Endothelial cell of umbilical vein (primary cell): ENCODE data around the gene OXTR. TPM values are rescaled to one million over a fixed set of nuclear protein-coding genes. Genes with fewer than 3 reads are reported as not detected.

Source experiments
- BruUV-seq: library from RNA; stranded (reverse); fragments of 400-500 nt; replicated peaks from 2 replicates; lab custom pipeline; 2021; lab: Mats Ljungman, UMichigan
- CTCF ChIA-PET: fragments of 300-600, 350-600 bp; sonication (Branson Sonifier 250); formaldehyde crosslinking; loops from one replicate; lab custom pipeline; 2021; ENCODE audit warnings: antibody characterized with exemption, inconsistent platforms; lab: Charles Lee
- POLR2A ChIA-PET: fragments of 300-600, 350-600 bp; sonication (Branson Sonifier 250); formaldehyde crosslinking; loops from one replicate; lab custom pipeline; 2021; ENCODE audit warnings: antibody characterized with exemption, inconsistent platforms; lab: Charles Lee
- DNase-seq: peaks from one replicate; pipeline ENCODE4 v3.0.0-alpha.2; 2011; ENCODE audit warnings: low read depth, low spot score
- FAIRE-seq: peaks from 2 replicates; lab custom pipeline; 2011; peaks lifted over from hg19 to GRCh38; lab: Jason Lieb, UNC
- H2AFZ ChIP-seq: 2 replicates; pipeline ENCODE4 v1.6.0; 2012; ENCODE audit warnings: low read depth, low read length, control low read depth, inconsistent platforms
- H3K27ac ChIP-seq: 2 replicates; pipeline ENCODE4 v1.5.1; 2011; ENCODE audit warnings: low read depth, mild to moderate bottlenecking, control low read depth, low read length, moderate library complexity; ENCODE audit not compliant: insufficient read depth
- H3K27me3 ChIP-seq, 2 experiments: 2 replicates each; pipeline versions ENCODE4 v1.6.0 to v1.6.1; 2011; ENCODE audit warnings: low read length in 2 of 2, mixed read lengths in 1 of 2; ENCODE audit not compliant: control insufficient read depth in 2 of 2, insufficient read depth in 2 of 2
- H3K36me3 ChIP-seq, 2 experiments: 2 replicates in 1 of 2; 3 replicates in 1 of 2; pipeline ENCODE4 v1.5.1; 2011; ENCODE audit warnings: low read length in 2 of 2, mild to moderate bottlenecking in 1 of 2, moderate library complexity in 1 of 2; ENCODE audit not compliant: control insufficient read depth in 2 of 2, insufficient read depth in 2 of 2; ENCODE audit errors: extremely low read depth in 1 of 2
- H3K4me1 ChIP-seq: 3 replicates; pipeline ENCODE4 v1.5.1; 2011; ENCODE audit warnings: mild to moderate bottlenecking, low read length; ENCODE audit not compliant: control insufficient read depth, insufficient read depth; ENCODE audit errors: extremely low read depth
- H3K4me2 ChIP-seq: 2 replicates; pipeline ENCODE4 v1.6.1; 2011; ENCODE audit warnings: low read length, control low read depth, mixed read lengths; ENCODE audit not compliant: insufficient read depth
- H3K4me3 ChIP-seq, 3 experiments: fragments of 200-600 bp in 1 of 3; sonication (generic), shearing (Covaris generic) in 1 of 3; replicated peaks in 1 of 3; 2 replicates each; pipeline ENCODE4 v1.5.1; 2011 to 2016; ENCODE audit warnings: control low read depth in 3 of 3, low read length in 3 of 3, mild to moderate bottlenecking in 2 of 3, inconsistent platforms in 1 of 3, low read depth in 1 of 3, moderate library complexity in 1 of 3; ENCODE audit not compliant: insufficient read depth in 1 of 3
- H3K79me2 ChIP-seq: 2 replicates; pipeline ENCODE4 v1.6.0; 2012; ENCODE audit warnings: low read length, inconsistent platforms; ENCODE audit not compliant: control insufficient read depth, insufficient read depth
- H3K9ac ChIP-seq: replicated peaks from 2 replicates; pipeline ENCODE3; 2011; ENCODE audit warnings: low read length, control low read depth; ENCODE audit not compliant: insufficient read depth; ENCODE audit errors: extremely low read depth
- H3K9me1 ChIP-seq: replicated peaks from 3 replicates; pipeline ENCODE4 v1.6.0; 2011; ENCODE audit warnings: mild to moderate bottlenecking, low read length; ENCODE audit not compliant: control insufficient read depth, insufficient read depth; ENCODE audit errors: extremely low read depth
- H3K9me3 ChIP-seq: replicated peaks from 2 replicates; pipeline ENCODE4 v1.5.1; 2012; ENCODE audit warnings: low read length, inconsistent platforms; ENCODE audit not compliant: control insufficient read depth, insufficient read depth
- H4K20me1 ChIP-seq: replicated peaks from 2 replicates; pipeline ENCODE3; 2011; ENCODE audit warnings: mild to moderate bottlenecking, low read length; ENCODE audit not compliant: control insufficient read depth, insufficient read depth; ENCODE audit errors: extremely low read depth
- POLR2A ChIP-seq: IDR thresholded peaks from 2 replicates; pipeline ENCODE4 v1.6.1; 2012; ENCODE audit warnings: low read depth, mild to moderate bottlenecking, control low read depth, low read length
- dilution Hi-C: fragments of 300-500 bp; cut with MboI; formaldehyde crosslinking; loops from one replicate; pipeline ENCODE4 v1.15.0; 2019; ENCODE audit warnings: low sequenced_read_pairs; ENCODE audit not compliant: extremely low pct_ligation_motif_present
- intact Hi-C: fragments of 100-400 bp; cut with micrococcal nuclease; formaldehyde crosslinking; loops from one replicate; pipeline ENCODE4 v1.10.0; 2022
- polyA plus RNA-seq, 4 experiments: library from polyadenylated mRNA; depleted of rRNA in 3 of 4; stranded (reverse) in 3 of 4; unstranded in 1 of 4; fragments of >200 nt; gene quantifications; 2 replicates each; pipeline versions ENCODE4 v1.2.1 to v1.2.3, GENCODE V29; 2011 to 2012; ENCODE audit warnings: missing spikeins in 1 of 4
- total RNA-seq: library from RNA; stranded (reverse); gene quantifications from 2 replicates; pipeline ENCODE4 v1.2.3, GENCODE V29; 2021
- TF ChIP-seq, protein P1 (sequence below), 2 donors: IDR thresholded peaks; 1 replicate in 1 of 2; 2 replicates in 1 of 2; pipeline ENCODE4 v1.5.1; 2011; ENCODE audit warnings: low read length in 2 of 2, mild to moderate bottlenecking in 2 of 2, moderate library complexity in 2 of 2, control low read depth in 1 of 2, inconsistent platforms in 1 of 2, low read depth in 1 of 2; ENCODE audit not compliant: insufficient read depth in 1 of 2; ENCODE audit errors: extremely low read depth in 1 of 2

The OXTR gene
- total and polyA plus RNA-seq, 2 donors (not counting 3 experiments of a cell fraction or from before 2014, with no cell fraction given), result 0.12 to 0.40 TPM

DNA sequence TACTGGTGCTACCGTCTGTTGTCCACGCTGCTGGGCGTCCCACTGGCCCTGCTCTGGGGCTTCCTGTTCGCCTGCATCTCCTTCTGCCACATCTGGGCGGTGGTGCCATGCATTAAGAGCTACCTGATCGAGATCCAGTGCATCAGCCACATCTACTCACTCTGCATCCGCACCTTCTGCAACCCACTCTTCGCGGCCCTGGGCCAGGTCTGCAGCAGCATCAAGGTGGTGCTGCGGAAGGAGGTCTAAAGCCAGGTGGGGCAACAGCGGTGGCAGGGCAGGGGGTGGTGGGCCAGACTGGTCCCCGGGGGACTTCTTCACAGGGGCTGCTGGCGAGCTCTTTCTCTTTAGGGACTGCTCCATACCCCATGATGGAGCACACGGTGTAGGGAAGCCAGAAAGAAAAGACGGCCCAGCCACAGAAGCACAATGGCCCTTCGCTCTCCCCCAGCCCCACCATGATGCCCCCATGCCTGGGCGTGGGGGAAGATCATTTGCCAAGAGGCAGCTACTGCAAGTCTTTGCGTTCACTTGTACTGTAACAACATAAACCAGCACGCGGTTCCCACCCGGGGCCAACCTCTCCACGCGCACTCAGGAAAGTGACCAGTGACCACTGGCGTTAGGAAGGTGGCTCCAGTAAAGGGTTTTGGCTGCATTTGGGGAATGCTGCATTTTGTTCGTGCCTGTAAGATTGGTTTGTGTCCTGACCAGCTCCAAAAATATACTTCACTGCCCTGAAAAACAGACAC lies 23.6 kb downstream of the OXTR start:
- CTCF ChIA-PET, result interaction anchor here (1.0 to 2.1 kb wide), 3 partner anchors 10 to 24 kb away, joined by 4 to 5 read pairs (median 4); partner anchors contain the start of gene OXTR
- no peaks in the 10 kb centered on the region for H3K9me3 ChIP-seq
- BruUV-seq, result no TSS peak
- no peak overlapping the region for H3K4me2 ChIP-seq
- H3K4me3 ChIP-seq, result no peak overlapping the region
- H3K4me1 ChIP-seq, result peaks cover 6% of the 10 kb centered on the region
- H3K79me2 ChIP-seq, result no peaks in the 10 kb centered on the region
- TF ChIP-seq POLR2A, result no peak
- dilution Hi-C loops (no loop called here), intact Hi-C loops (no loop called here)
- H3K36me3 ChIP-seq, result no peaks in the 10 kb centered on the region
- H3K9me1 ChIP-seq, result no peaks in the 10 kb centered on the region
- H3K27ac ChIP-seq, result no peak overlapping the region
- no peak overlapping the region for H3K9ac ChIP-seq
- DNase-seq (no peak), FAIRE-seq (no peak)
- H3K27me3 ChIP-seq, result no peaks in the 10 kb centered on the region
- POLR2A ChIA-PET, result no interaction called here
- H4K20me1 ChIP-seq, result no peaks in the 10 kb centered on the region
- H2AFZ ChIP-seq, result no peak overlapping the region

DNA sequence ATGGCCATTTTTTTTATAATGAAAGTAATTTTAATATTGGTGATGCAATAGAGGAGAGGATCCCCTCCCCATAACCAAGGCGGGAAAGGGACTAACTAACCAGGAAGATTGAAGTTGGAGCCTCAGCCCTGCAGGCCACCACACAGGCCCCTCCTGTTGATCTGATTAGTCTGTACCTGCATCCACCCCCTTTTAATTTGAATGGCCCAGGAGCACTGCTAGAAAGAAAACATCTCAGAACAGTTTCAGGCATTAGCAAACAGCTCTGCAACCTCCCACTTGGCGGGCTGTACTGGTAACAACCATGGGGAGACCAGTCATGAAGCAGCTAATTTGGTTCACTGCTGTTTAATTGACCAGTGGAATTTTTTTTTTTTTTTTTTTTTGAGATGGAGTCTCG lies 25.5 kb downstream of the OXTR start:
- POLR2A ChIA-PET, result no interaction called here
- Histone ChIP-seq H2AFZ (no peak overlapping the region), H3K36me3 (no peaks in the 10 kb centered on the region), H4K20me1 (no peaks in the 10 kb centered on the region), H3K4me3 (no peak overlapping the region), H3K9ac (no peak overlapping the region), H3K4me1 (peaks cover 12% of the 10 kb centered on the region), H3K27me3 (no peaks in the 10 kb centered on the region), H3K4me2 (no peak overlapping the region), H3K27ac (no peak overlapping the region), H3K9me3 (no peaks in the 10 kb centered on the region), H3K9me1 (no peaks in the 10 kb centered on the region), H3K79me2 (no peaks in the 10 kb centered on the region)
- TF ChIP-seq, protein P1, sequence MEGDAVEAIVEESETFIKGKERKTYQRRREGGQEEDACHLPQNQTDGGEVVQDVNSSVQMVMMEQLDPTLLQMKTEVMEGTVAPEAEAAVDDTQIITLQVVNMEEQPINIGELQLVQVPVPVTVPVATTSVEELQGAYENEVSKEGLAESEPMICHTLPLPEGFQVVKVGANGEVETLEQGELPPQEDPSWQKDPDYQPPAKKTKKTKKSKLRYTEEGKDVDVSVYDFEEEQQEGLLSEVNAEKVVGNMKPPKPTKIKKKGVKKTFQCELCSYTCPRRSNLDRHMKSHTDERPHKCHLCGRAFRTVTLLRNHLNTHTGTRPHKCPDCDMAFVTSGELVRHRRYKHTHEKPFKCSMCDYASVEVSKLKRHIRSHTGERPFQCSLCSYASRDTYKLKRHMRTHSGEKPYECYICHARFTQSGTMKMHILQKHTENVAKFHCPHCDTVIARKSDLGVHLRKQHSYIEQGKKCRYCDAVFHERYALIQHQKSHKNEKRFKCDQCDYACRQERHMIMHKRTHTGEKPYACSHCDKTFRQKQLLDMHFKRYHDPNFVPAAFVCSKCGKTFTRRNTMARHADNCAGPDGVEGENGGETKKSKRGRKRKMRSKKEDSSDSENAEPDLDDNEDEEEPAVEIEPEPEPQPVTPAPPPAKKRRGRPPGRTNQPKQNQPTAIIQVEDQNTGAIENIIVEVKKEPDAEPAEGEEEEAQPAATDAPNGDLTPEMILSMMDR (IDR thresholded peaks at IDR 0.05; ENCODE audit: extremely low read depth in 1 of 2, insufficient read depth in 1 of 2, low read depth in 1 of 2, low read length in 2 of 2), result no peak
- BruUV-seq, result no TSS peak
- DNase-seq (no peak), FAIRE-seq (no peak)
- intact Hi-C loops (no loop called here), dilution Hi-C loops (no loop called here)
- CTCF ChIA-PET, result interaction anchor here (2.1 kb wide), 1 partner anchor 13 kb away, joined by 4 read pairs; no protein-coding TSS in a partner anchor
